Lower leg skin (tissue), 4 donors: Measurements from ENCODE around the gene AMN1. TPM values are rescaled to one million over a fixed set of nuclear protein-coding genes. Genes with fewer than 3 reads are reported as not detected.

Experiments
- DNase-seq, 2 donors: peaks; one replicate each; pipeline ENCODE4 v3.0.0-alpha.2; 2019; ENCODE audit warnings: low spot score in 2 of 2
- H3K4me3 ChIP-seq: fragments of 200-600 bp; sonication (generic); 2 replicates; pipeline ENCODE4 v1.5.1; 2017; ENCODE audit warnings: mild to moderate bottlenecking, low read depth; ENCODE audit not compliant: poor library complexity, severe bottlenecking
- CTCF ChIP-seq, 3 donors: fragments of 450-650 bp; IDR thresholded peaks; one replicate each; pipeline ENCODE4 v1.5.1; 2016; ENCODE audit warnings: antibody characterized with exemption in 3 of 3, mild to moderate bottlenecking in 3 of 3, moderate library complexity in 2 of 3
- POLR2A ChIP-seq, 2 donors: fragments of 450-650 bp; IDR thresholded peaks; one replicate each; pipeline ENCODE4 v1.6.1; 2016 to 2017; ENCODE audit warnings: antibody characterized with exemption in 2 of 2, mild to moderate bottlenecking in 1 of 2, moderate library complexity in 1 of 2
- WGBS, 2 donors: methylation state at CpG; one replicate each; pipeline ENCODE4 v1.1.5; 2018; 5-methylcytosine and 5-hydroxymethylcytosine counted together
- intact Hi-C: fragments of 100-400 bp; cut with DNase I; formaldehyde crosslinking; loops from one replicate; pipeline ENCODE4 v1.15.0; 2023; ENCODE audit warnings: low total_unique reads
- total RNA-seq, 4 donors: library from RNA; depleted of rRNA; stranded (reverse); fragments of >200 nt; gene quantifications; one replicate each; pipeline ENCODE4 v1.1.0, GENCODE V29; 2016

The AMN1 gene
- total RNA-seq, 4 donors from 2014 or later = 9.5 to 20.5 (median 10.8) TPM

GRCh38 chr12:31651893-31652521 lies 76.8 kb downstream of the AMN1 start:
- DNase-seq = peak in 1 of 2 donors; percentile 32
- no peak overlapping the region for H3K4me3 ChIP-seq
- TF ChIP-seq POLR2A (IDR thresholded peaks at IDR 0.05) (no peak), CTCF (IDR thresholded peaks at IDR 0.05) (no peak)
- 81 to 84% methylated on average over 18 of the region's 18 CpGs for WGBS, 2 donors
- intact Hi-C loops = no loop called here

GRCh38 chr12:31650918-31651317 lies 77.9 kb downstream of the AMN1 start:
- no peak overlapping the region for H3K4me3 ChIP-seq
- TF ChIP-seq CTCF (IDR thresholded peaks at IDR 0.05) (no peak), POLR2A (IDR thresholded peaks at IDR 0.05) (no peak)
- intact Hi-C loops = no loop called here
- no peak for DNase-seq
- 48 to 56% methylated on average over 6 of the region's 6 CpGs for WGBS, 2 donors

- H3K4me3 ChIP-seq = no peak overlapping the region
- intact Hi-C loops = no loop called here
- DNase-seq = peak in 1 of 2 donors; percentile 70
- TF ChIP-seq CTCF (IDR thresholded peaks at IDR 0.05) (no peak), POLR2A (IDR thresholded peaks at IDR 0.05) (no peak)
- WGBS, 2 donors = 23 to 24% methylated on average over 7 of the region's 7 CpGs
Observed at GRCh38 chr12:31647086-31647491, 81.7 kb downstream of the AMN1 start.

- WGBS, 2 donors = 48 to 51% methylated on average over 5 of the region's 5 CpGs
- no peak for TF ChIP-seq POLR2A (IDR thresholded peaks at IDR 0.05)
- TF ChIP-seq CTCF (IDR thresholded peaks at IDR 0.05) = no peak
- peak in 1 of 2 donors; percentile 21 for DNase-seq
- intact Hi-C loops = no loop called here
- H3K4me3 ChIP-seq = no peak overlapping the region
Observed at GRCh38 chr12:31645924-31646323, 82.9 kb downstream of the AMN1 start.

GRCh38 chr12:31644536-31644935 lies 84.3 kb downstream of the AMN1 start:
- TF ChIP-seq POLR2A (IDR thresholded peaks at IDR 0.05) (no peak), CTCF (IDR thresholded peaks at IDR 0.05) (no peak)
- intact Hi-C loops = no loop called here
- DNase-seq = peak in 1 of 2 donors; percentile 63
- 69 to 78% methylated on average over 8 of the region's 8 CpGs for WGBS, 2 donors
- no peak overlapping the region for H3K4me3 ChIP-seq
